SK-N-SH (cell line): Measurements from ENCODE around the gene UBE2D2.

Experiments used
- CHD2 ChIP-seq: fragments of 150-350 bp; IDR thresholded peaks from 2 replicates; pipeline ENCODE4 v1.6.1; 2018; ENCODE audit warnings: low read length; ENCODE audit not compliant: partially characterized antibody
- CTCF ChIP-seq: fragments of 200-600 bp; sonication (generic); IDR thresholded peaks from 2 replicates; pipeline ENCODE4 v1.6.1; 2017; ENCODE audit warnings: antibody characterized with exemption, mild to moderate bottlenecking, moderate library complexity
- EP300 ChIP-seq, 2 experiments: IDR thresholded peaks; 2 replicates each; pipeline versions ENCODE4 v1.4.0 to v1.6.1; 2012; ENCODE audit warnings: borderline replicate concordance in 1 of 2, low read depth in 1 of 2, low read length in 1 of 2
- GATA2 ChIP-seq: sonication (generic); formaldehyde crosslinking; IDR thresholded peaks from 2 replicates; pipeline ENCODE4 v1.5.0; 2020; ENCODE audit warnings: mild to moderate bottlenecking, missing genetic modification reagents
- POLR2AphosphoS5 ChIP-seq: IDR thresholded peaks from 2 replicates; pipeline ENCODE4 v1.6.1; 2012; ENCODE audit warnings: low read depth, low read length
- TAF1 ChIP-seq: IDR thresholded peaks from 2 replicates; pipeline ENCODE4 v1.6.1; 2012; ENCODE audit warnings: low read depth, mild to moderate bottlenecking, low read length, moderate library complexity, borderline replicate concordance
- TF ChIP-seq, protein P1 (sequence below): IDR thresholded peaks from 2 replicates; pipeline ENCODE4 v1.4.0; 2012; ENCODE audit warnings: low read depth, borderline replicate concordance
- TF ChIP-seq, protein P2 (sequence below): IDR thresholded peaks from 2 replicates; pipeline ENCODE4 v1.6.1; 2012; ENCODE audit warnings: mild to moderate bottlenecking, low read depth, low read length, moderate library complexity

GRCh38 chr5:139562847-139563246 lies 1.7 kb downstream of the UBE2D2 start:
- TF ChIP-seq POLR2AphosphoS5 (no peak), CTCF (no peak), EP300 (IDR thresholded peaks at IDR 0.05; ENCODE audit: borderline replicate concordance in 1 of 2, low read depth in 1 of 2, low read length in 1 of 2) (no peak), CHD2 (no peak), GATA2 (no peak), TAF1 (no peak)
- TF ChIP-seq, protein P1, sequence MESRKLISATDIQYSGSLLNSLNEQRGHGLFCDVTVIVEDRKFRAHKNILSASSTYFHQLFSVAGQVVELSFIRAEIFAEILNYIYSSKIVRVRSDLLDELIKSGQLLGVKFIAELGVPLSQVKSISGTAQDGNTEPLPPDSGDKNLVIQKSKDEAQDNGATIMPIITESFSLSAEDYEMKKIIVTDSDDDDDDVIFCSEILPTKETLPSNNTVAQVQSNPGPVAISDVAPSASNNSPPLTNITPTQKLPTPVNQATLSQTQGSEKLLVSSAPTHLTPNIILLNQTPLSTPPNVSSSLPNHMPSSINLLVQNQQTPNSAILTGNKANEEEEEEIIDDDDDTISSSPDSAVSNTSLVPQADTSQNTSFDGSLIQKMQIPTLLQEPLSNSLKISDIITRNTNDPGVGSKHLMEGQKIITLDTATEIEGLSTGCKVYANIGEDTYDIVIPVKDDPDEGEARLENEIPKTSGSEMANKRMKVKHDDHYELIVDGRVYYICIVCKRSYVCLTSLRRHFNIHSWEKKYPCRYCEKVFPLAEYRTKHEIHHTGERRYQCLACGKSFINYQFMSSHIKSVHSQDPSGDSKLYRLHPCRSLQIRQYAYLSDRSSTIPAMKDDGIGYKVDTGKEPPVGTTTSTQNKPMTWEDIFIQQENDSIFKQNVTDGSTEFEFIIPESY: no peak
- TF ChIP-seq, protein P2, sequence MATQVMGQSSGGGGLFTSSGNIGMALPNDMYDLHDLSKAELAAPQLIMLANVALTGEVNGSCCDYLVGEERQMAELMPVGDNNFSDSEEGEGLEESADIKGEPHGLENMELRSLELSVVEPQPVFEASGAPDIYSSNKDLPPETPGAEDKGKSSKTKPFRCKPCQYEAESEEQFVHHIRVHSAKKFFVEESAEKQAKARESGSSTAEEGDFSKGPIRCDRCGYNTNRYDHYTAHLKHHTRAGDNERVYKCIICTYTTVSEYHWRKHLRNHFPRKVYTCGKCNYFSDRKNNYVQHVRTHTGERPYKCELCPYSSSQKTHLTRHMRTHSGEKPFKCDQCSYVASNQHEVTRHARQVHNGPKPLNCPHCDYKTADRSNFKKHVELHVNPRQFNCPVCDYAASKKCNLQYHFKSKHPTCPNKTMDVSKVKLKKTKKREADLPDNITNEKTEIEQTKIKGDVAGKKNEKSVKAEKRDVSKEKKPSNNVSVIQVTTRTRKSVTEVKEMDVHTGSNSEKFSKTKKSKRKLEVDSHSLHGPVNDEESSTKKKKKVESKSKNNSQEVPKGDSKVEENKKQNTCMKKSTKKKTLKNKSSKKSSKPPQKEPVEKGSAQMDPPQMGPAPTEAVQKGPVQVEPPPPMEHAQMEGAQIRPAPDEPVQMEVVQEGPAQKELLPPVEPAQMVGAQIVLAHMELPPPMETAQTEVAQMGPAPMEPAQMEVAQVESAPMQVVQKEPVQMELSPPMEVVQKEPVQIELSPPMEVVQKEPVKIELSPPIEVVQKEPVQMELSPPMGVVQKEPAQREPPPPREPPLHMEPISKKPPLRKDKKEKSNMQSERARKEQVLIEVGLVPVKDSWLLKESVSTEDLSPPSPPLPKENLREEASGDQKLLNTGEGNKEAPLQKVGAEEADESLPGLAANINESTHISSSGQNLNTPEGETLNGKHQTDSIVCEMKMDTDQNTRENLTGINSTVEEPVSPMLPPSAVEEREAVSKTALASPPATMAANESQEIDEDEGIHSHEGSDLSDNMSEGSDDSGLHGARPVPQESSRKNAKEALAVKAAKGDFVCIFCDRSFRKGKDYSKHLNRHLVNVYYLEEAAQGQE: no peak
